K562 (cell line): ENCODE results near the gene NFATC1. TPM values are rescaled to one million over a fixed set of nuclear protein-coding genes. Genes with fewer than 3 reads are reported as not detected.

Source experiments
- ATAC-seq: fragments of 200-7000 bp; cut with Tn5 transposase; 3 replicates; pipeline ENCODE4 v1.9.1; 2020; ENCODE audit warnings: moderate library complexity
- BruUV-seq: library from RNA; stranded (reverse); fragments of 400-500 nt; replicated peaks from 2 replicates; lab custom pipeline; 2021; lab: Mats Ljungman, UMichigan
- CTCF ChIA-PET: fragments of 300-600 bp; formaldehyde crosslinking; extraction: SDS; loops from one replicate; lab custom pipeline; 2021; ENCODE audit warnings: low intra/inter-chr PET ratio; lab: Yijun Ruan, JAX
- POLR2A ChIA-PET: fragments of 300-600, 350-650 bp; sonication (Branson Sonifier 250); formaldehyde crosslinking; extraction: SDS; loops from one replicate; lab custom pipeline; 2021; ENCODE audit warnings: antibody characterized with exemption, inconsistent platforms; lab: Yijun Ruan, JAX
- DNase-seq, 4 experiments: peaks; one replicate each; pipeline versions ENCODE4 v3.0.0 to v3.0.0-alpha.2; 2011 to 2018; ENCODE audit warnings: low spot score in 3 of 4, mixed read lengths in 3 of 4; ENCODE audit errors: extremely low read depth in 1 of 4
- FAIRE-seq: peaks from 2 replicates; lab custom pipeline; 2011; peaks lifted over from hg19 to GRCh38; lab: Jason Lieb, UNC
- H2AFZ ChIP-seq: 2 replicates; pipeline ENCODE4 v1.6.0; 2011; ENCODE audit warnings: low read depth, low read length, control low read depth, inconsistent platforms
- H3K27ac ChIP-seq: fragments of 200-600 bp; 3 replicates; pipeline ENCODE4 v1.8.0; 2011; ENCODE audit warnings: low read depth, mild to moderate bottlenecking, control low read depth, inconsistent platforms, low read length, moderate library complexity, mixed read lengths; ENCODE audit errors: extremely low read depth
- H3K27me3 ChIP-seq, 2 experiments: fragments of 300-600 bp in 1 of 2; 2 replicates in 1 of 2; 3 replicates in 1 of 2; pipeline versions ENCODE4 v1.6.0 to v1.8.0; 2011; ENCODE audit warnings: inconsistent platforms in 2 of 2, low read length in 2 of 2, mild to moderate bottlenecking in 1 of 2, mixed read lengths in 1 of 2, moderate library complexity in 1 of 2; ENCODE audit not compliant: control insufficient read depth in 2 of 2, insufficient read depth in 2 of 2
- H3K36me3 ChIP-seq: fragments of 300-600 bp; 3 replicates; pipeline ENCODE4 v1.8.0; 2011; ENCODE audit warnings: mild to moderate bottlenecking, low read length, inconsistent platforms; ENCODE audit not compliant: control insufficient read depth, insufficient read depth
- H3K4me1 ChIP-seq, 2 experiments: fragments of 200-600 bp in 1 of 2; replicated peaks in 1 of 2; 2 replicates in 1 of 2; 3 replicates in 1 of 2; pipeline versions ENCODE4 v1.5.1 to v1.8.0; 2011; ENCODE audit warnings: inconsistent platforms in 2 of 2, low read length in 2 of 2, mild to moderate bottlenecking in 1 of 2, mixed read lengths in 1 of 2, moderate library complexity in 1 of 2; ENCODE audit not compliant: control insufficient read depth in 2 of 2, insufficient read depth in 2 of 2
- H3K4me2 ChIP-seq: 2 replicates; pipeline ENCODE4 v1.6.1; 2011; ENCODE audit warnings: low read length, control low read depth, inconsistent platforms, mixed read lengths; ENCODE audit not compliant: insufficient read depth
- H3K4me3 ChIP-seq: fragments of 200-600 bp; sonication (generic), shearing (Covaris generic); 2 replicates; pipeline ENCODE4 v1.5.1; 2016; ENCODE audit warnings: control low read depth, inconsistent platforms
- H3K79me2 ChIP-seq: fragments of 200-600 bp; 3 replicates; pipeline ENCODE4 v1.8.0; 2011; ENCODE audit warnings: low read length, inconsistent platforms; ENCODE audit not compliant: control insufficient read depth, insufficient read depth
- H3K9ac ChIP-seq, 2 experiments: 2 replicates each; pipeline versions ENCODE4 v1.6.0 to v1.6.1; 2011; ENCODE audit warnings: low read depth in 2 of 2, low read length in 2 of 2, control low read depth in 1 of 2, inconsistent platforms in 1 of 2, mild to moderate bottlenecking in 1 of 2, mixed read lengths in 1 of 2; ENCODE audit not compliant: insufficient read depth in 1 of 2
- H3K9me1 ChIP-seq: one replicate; pipeline ENCODE4 v1.6.0; 2011; ENCODE audit warnings: inconsistent platforms, mild to moderate bottlenecking, low read length, moderate library complexity; ENCODE audit not compliant: control insufficient read depth, insufficient read depth
- H3K9me3 ChIP-seq: replicated peaks from 2 replicates; pipeline ENCODE4 v1.5.1; 2011; ENCODE audit warnings: low read depth, low read length, inconsistent platforms; ENCODE audit not compliant: control insufficient read depth, insufficient read depth
- H4K20me1 ChIP-seq: replicated peaks from 2 replicates; pipeline ENCODE4 v1.6.1; 2011; ENCODE audit warnings: low read length, inconsistent platforms, mixed read lengths; ENCODE audit not compliant: control insufficient read depth, insufficient read depth
- CGGBP1 ChIP-seq: fragments of 250-450 bp; sonication (Bioruptor Pico); IDR thresholded peaks from 2 replicates; pipeline ENCODE4 v1.9.0; 2021; ENCODE audit warnings: mild to moderate bottlenecking
- COPS2 ChIP-seq: fragments of 450-650 bp; conservative IDR thresholded peaks from 2 replicates; pipeline ENCODE4 v1.6.1; 2016; ENCODE audit warnings: mild to moderate bottlenecking, moderate library complexity
- ILF3 ChIP-seq: fragments of 450-650 bp; IDR thresholded peaks from 2 replicates; pipeline ENCODE4 v1.6.1; 2018; ENCODE audit warnings: antibody characterized with exemption, mild to moderate bottlenecking, moderate library complexity, borderline replicate concordance
- NELFE ChIP-seq: IDR thresholded peaks from 2 replicates; pipeline ENCODE4 v1.6.1; 2011; ENCODE audit warnings: mild to moderate bottlenecking; ENCODE audit not compliant: insufficient read depth, insufficient read length
- PHTF2 ChIP-seq: fragments of 250-450 bp; sonication (Bioruptor Pico); IDR thresholded peaks from 2 replicates; pipeline ENCODE4 v1.5.0; 2021; ENCODE audit warnings: mild to moderate bottlenecking
- SMARCB1 ChIP-seq: IDR thresholded peaks from 2 replicates; pipeline ENCODE4 v1.6.1; 2011; ENCODE audit warnings: improper control_type of control experiment, low read depth; ENCODE audit not compliant: insufficient read length
- SMARCC2 ChIP-seq: fragments of 450-650 bp; IDR thresholded peaks from 2 replicates; pipeline ENCODE4 v1.6.1; 2017; ENCODE audit warnings: antibody characterized with exemption, moderate library complexity, mild to moderate bottlenecking, low read depth
- WGBS: fragments of 100-300 bp; shearing (Covaris generic); methylation state at CpG from one replicate; pipeline ENCODE4 v1.1.6; 2016; ENCODE audit warnings: low coverage, mixed read lengths; ENCODE audit not compliant: insufficient coverage; ENCODE audit errors: missing lambda C conversion rate; 5-methylcytosine and 5-hydroxymethylcytosine counted together
- in situ Hi-C: fragments of 300-500 bp; cut with MboI; formaldehyde crosslinking; loops from 4 replicates; pipeline ENCODE4 v1.15.0; 2018; ENCODE audit warnings: inconsistent platforms, mixed read lengths
- intact Hi-C: fragments of 100-400 bp; cut with micrococcal nuclease; formaldehyde crosslinking; loops from 2 replicates; pipeline ENCODE4 v1.14.2; 2022
- polyA plus RNA-seq, 8 experiments: library from polyadenylated mRNA; depleted of rRNA in 4 of 8; stranded (reverse) in 5 of 8; unstranded in 3 of 8; fragments of >200 nt; fragmentation: Nextera tagmentation in 2 of 8; fragmentation: Illumina TruSeq in 1 of 8; extraction: Ambion mirVana in 2 of 8; extraction: Trizol in 1 of 8; gene quantifications; 2 replicates each; pipeline versions ENCODE4 v1.2.1 to v1.2.3, GENCODE V29; 2011 to 2014; ENCODE audit warnings: inconsistent platforms in 1 of 8, missing spikeins in 1 of 8
- total RNA-seq, 7 experiments: library from RNA; depleted of rRNA in 6 of 7; stranded (reverse); fragments of >200 nt in 6 of 7; fragmentation: Illumina TruSeq in 2 of 7; extraction: Trizol in 2 of 7; gene quantifications; 2 replicates each; pipeline versions ENCODE4 v1.2.1 to v1.2.3, GENCODE V29; 2011 to 2021; ENCODE audit warnings: low replicate concordance in 1 of 7

NFATC1 gene
- total and polyA plus RNA-seq, 9 of the 15 experiments (the other 6 are each of a cell fraction or from before 2014, with no cell fraction given) = 1.1 to 16.4 (median 2.5) TPM

- TF ChIP-seq COPS2 = no peak
- no peak for TF ChIP-seq SMARCC2
- TF ChIP-seq PHTF2 (CRISPR knock-in tag) = no peak
Observed at GRCh38 chr18:79433431-79433830, 37.7 kb downstream of the NFATC1 start (continued).

GRCh38 chr18:79434607-79435401, 39.1 kb downstream of the NFATC1 start:
- Histone ChIP-seq H3K9me3 (no peaks in the 10 kb centered on the region), H3K9ac (no peak overlapping the region), H3K36me3 (peaks cover 5% of the 10 kb centered on the region; the same call in 2 of the 3 replicates), H3K9me1 (no peaks in the 10 kb centered on the region), H2AFZ (no peak overlapping the region), H3K27ac (no peak overlapping the region), H3K4me2 (no peak overlapping the region), H4K20me1 (0 out of 2 replicates have a peak, but pooled peaks cover 4% of the 10 kb centered on the region), H3K4me1 (peaks cover 12 to 33% of the 10 kb centered on the region in 2 experiments; a peak in 4 of 5 replicates), H3K27me3 (no peaks in the 10 kb centered on the region), H3K4me3 (no peak overlapping the region), H3K79me2 (peaks cover 2% of the 10 kb centered on the region; the same call in 2 of the 3 replicates)
- BruUV-seq = no TSS peak
- FAIRE-seq (no peak), DNase-seq (no peak), ATAC-seq (no peak)
- CTCF ChIA-PET = no interaction called here
- no peak for TF ChIP-seq NELFE
- TF ChIP-seq CGGBP1 (CRISPR knock-in tag) = no peak
- no peak for TF ChIP-seq SMARCB1
- no peak for TF ChIP-seq ILF3
- POLR2A ChIA-PET = interaction anchor here (0.6 kb wide), 1 partner anchor 19 kb away, joined by 3 read pairs; no protein-coding TSS in a partner anchor
- intact Hi-C loops (no loop called here), in situ Hi-C loops (no loop called here)
- WGBS = 85% methylated on average over 12 of the region's 31 CpGs
